Spleen (tissue), 11 donors: Measurements from ENCODE around the gene MYORG. TPM values are rescaled to one million over a fixed set of nuclear protein-coding genes. Genes with fewer than 3 reads are reported as not detected.

Experiments used
- DNase-seq: peaks from one replicate; pipeline ENCODE4 v3.0.0-alpha.2; 2020
- H3K27ac ChIP-seq, 8 donors: fragments of 200-600 bp; sonication (generic) in 7 of 8; 1 replicate in 4 of 8; 2 replicates in 4 of 8; pipeline versions ENCODE4 v1.5.0 to v1.8.0; 2016 to 2021; ENCODE audit warnings: inconsistent platforms in 4 of 8, mild to moderate bottlenecking in 4 of 8, moderate library complexity in 1 of 8
- H3K27me3 ChIP-seq, 7 donors: fragments of 200-600 bp; sonication (generic) in 6 of 7; replicated peaks in 1 of 7; 1 replicate in 4 of 7; 2 replicates in 3 of 7; pipeline versions ENCODE4 v1.5.0 to v1.8.0; 2016 to 2021; ENCODE audit warnings: inconsistent platforms in 3 of 7, mild to moderate bottlenecking in 1 of 7
- H3K36me3 ChIP-seq, 6 donors: fragments of 200-600 bp; sonication (generic) in 5 of 6; 1 replicate in 4 of 6; 2 replicates in 2 of 6; pipeline versions ENCODE4 v1.5.0 to v1.8.0; 2016 to 2021; ENCODE audit warnings: inconsistent platforms in 2 of 6
- H3K4me1 ChIP-seq, 6 donors: fragments of 200-600 bp; sonication (generic) in 5 of 6; 1 replicate in 3 of 6; 2 replicates in 3 of 6; pipeline versions ENCODE4 v1.5.0 to v1.8.0; 2016 to 2021; ENCODE audit warnings: inconsistent platforms in 3 of 6
- H3K4me3 ChIP-seq, 8 donors: fragments of 200-600 bp; sonication (generic) in 7 of 8; 1 replicate in 4 of 8; 2 replicates in 4 of 8; pipeline versions ENCODE4 v1.5.0 to v1.8.0; 2016 to 2021; ENCODE audit warnings: inconsistent platforms in 4 of 8, mild to moderate bottlenecking in 4 of 8, moderate library complexity in 2 of 8
- H3K9me3 ChIP-seq, 8 donors: fragments of 200-600 bp; sonication (generic) in 7 of 8; 1 replicate in 4 of 8; 2 replicates in 4 of 8; pipeline versions ENCODE4 v1.5.0 to v1.8.0; 2016 to 2021; ENCODE audit warnings: inconsistent platforms in 4 of 8
- CTCF ChIP-seq, 11 experiments: fragments of 200-600 bp in 7 of 11; fragments of 450-650 bp in 4 of 11; sonication (generic) in 4 of 11; IDR thresholded peaks in 8 of 11; conservative IDR thresholded peaks in 3 of 11; 1 replicate in 7 of 11; 2 replicates in 4 of 11; pipeline versions ENCODE4 v1.4.0 to v1.8.0; 2016 to 2021; ENCODE audit warnings: antibody characterized with exemption in 11 of 11, inconsistent platforms in 4 of 11, mild to moderate bottlenecking in 1 of 11
- POLR2A ChIP-seq, 3 donors: fragments of 450-650 bp; IDR thresholded peaks; one replicate each; pipeline ENCODE4 v1.5.1; 2017; ENCODE audit warnings: antibody characterized with exemption in 3 of 3, mild to moderate bottlenecking in 1 of 3
- POLR2AphosphoS5 ChIP-seq, 3 donors: sonication (generic); formaldehyde crosslinking; IDR thresholded peaks; one replicate each; pipeline ENCODE4 v1.5.1; 2017; ENCODE audit warnings: antibody characterized with exemption in 3 of 3
- WGBS, 5 donors: extraction: QIAGEN DNeasy Blood & Tissue Kit in 3 of 5; methylation state at CpG; one replicate each; pipeline versions ENCODE4 v1.1.5 to v1.1.7; 2013 to 2018; 5-methylcytosine and 5-hydroxymethylcytosine counted together
- intact Hi-C: fragments of 100-400 bp; cut with DNase I; formaldehyde crosslinking; loops from one replicate; pipeline ENCODE4 v1.15.0; 2023; ENCODE audit warnings: low total_unique reads
- polyA plus RNA-seq, 3 donors: library from polyadenylated mRNA; stranded (reverse); fragments of 200-250 nt; gene quantifications; one replicate each; pipeline ENCODE4 v1.2.1, GENCODE V29; 2013
- total RNA-seq, 7 donors: library from RNA; depleted of rRNA in 3 of 7; stranded (reverse); fragments of >200 nt in 3 of 7; fragmentation: NEBNext Ultra II Directional in 4 of 7; extraction: Animal tissue kit (Norgen Biotek cat#: 25700) in 4 of 7; gene quantifications; one replicate each; pipeline versions ENCODE4 v1.1.0 to v1.2.1, GENCODE V29; 2016 to 2021
- donor health status: healthy with polysubstance abuse.
- donor health status: DM: no; HTN: no; CAD: no; lungs with moderate emphysema.
- donor health status: DM: no; HTN: no; CAD: no.
- donor health status: Bipolar disorder and iron deficiency.
- donor health status: healthy.
- donor health status: DM: no; HTN: no; CAD: no.
- donor health status: DM: yes; HTN: yes; CAD: no.

The MYORG gene
- total and polyA plus RNA-seq, 10 donors = 0.22 to 2.2 (median 1.2) TPM

GRCh38 chr9:34413231-34413852, 36.6 kb upstream of the MYORG start:
- Histone ChIP-seq H3K36me3 (no peaks in the 10 kb centered on the region), H3K27ac (no peak overlapping the region), H3K27me3 (no peaks in the 10 kb centered on the region), H3K4me1 (no peaks in the 10 kb centered on the region), H3K9me3 (no peaks in the 10 kb centered on the region), H3K4me3 (no peak overlapping the region)
- TF ChIP-seq POLR2AphosphoS5 (IDR thresholded peaks at IDR 0.05) (no peak), CTCF (IDR thresholded peaks at IDR 0.05 in 8 of 11, conservative IDR thresholded peaks at IDR 0.05 in 3 of 11) (no peak)
- intact Hi-C loops = no loop called here
- DNase-seq = no peak
- 21 to 29% (median 26%) methylated on average over 6 of the region's 6 CpGs for WGBS, 5 donors

GRCh38 chr9:34412336-34412735, 35.6 kb upstream of the MYORG start:
- H3K4me3 ChIP-seq = no peak overlapping the region
- WGBS, 5 donors = 34 to 95% (median 53%) methylated on average over 1 of the region's 1 CpG
- no peak overlapping the region for H3K27ac ChIP-seq
- no peaks in the 10 kb centered on the region for H3K36me3 ChIP-seq
- intact Hi-C loops = no loop called here
- H3K9me3 ChIP-seq = no peaks in the 10 kb centered on the region
- DNase-seq = no peak
- H3K27me3 ChIP-seq = no peaks in the 10 kb centered on the region
- TF ChIP-seq CTCF (IDR thresholded peaks at IDR 0.05 in 8 of 11, conservative IDR thresholded peaks at IDR 0.05 in 3 of 11) = no peak
- no peak for TF ChIP-seq POLR2A (IDR thresholded peaks at IDR 0.05)
- TF ChIP-seq POLR2AphosphoS5 (IDR thresholded peaks at IDR 0.05) = no peak
- H3K4me1 ChIP-seq = no peaks in the 10 kb centered on the region

- peaks cover 0 to 19% (median 7%) of the 10 kb centered on the region in 6 donors for H3K36me3 ChIP-seq
- no peak for TF ChIP-seq POLR2AphosphoS5 (IDR thresholded peaks at IDR 0.05)
- TF ChIP-seq POLR2A (IDR thresholded peaks at IDR 0.05) = no peak
- TF ChIP-seq CTCF (IDR thresholded peaks at IDR 0.05 in 8 of 11, conservative IDR thresholded peaks at IDR 0.05 in 3 of 11) = no peak
- no peaks in the 10 kb centered on the region for H3K27me3 ChIP-seq
- no peak for DNase-seq
- no peak overlapping the region for H3K4me3 ChIP-seq
- H3K27ac ChIP-seq = no peak overlapping the region
- intact Hi-C loops = loop anchor here (10.0 kb wide), 2 partner anchors 96 to 186 kb away; no protein-coding TSS in a partner anchor
- no peaks in the 10 kb centered on the region for H3K4me1 ChIP-seq
- WGBS, 5 donors = 74 to 92% (median 77%) methylated on average over 2 of the region's 2 CpGs
- no peaks in the 10 kb centered on the region for H3K9me3 ChIP-seq
Observed at GRCh38 chr9:34409154-34409553, 32.5 kb upstream of the MYORG start.

- Histone ChIP-seq H3K4me1 (no peaks in the 10 kb centered on the region), H3K36me3 (peaks cover 0 to 26% (median 12%) of the 10 kb centered on the region in 6 donors), H3K9me3 (no peaks in the 10 kb centered on the region), H3K27me3 (no peaks in the 10 kb centered on the region), H3K4me3 (no peak overlapping the region), H3K27ac (no peak overlapping the region)
- intact Hi-C loops = loop anchor here (10.0 kb wide), 2 partner anchors 97 to 187 kb away; no protein-coding TSS in a partner anchor
- TF ChIP-seq CTCF (IDR thresholded peaks at IDR 0.05 in 8 of 11, conservative IDR thresholded peaks at IDR 0.05 in 3 of 11) = no peak
- TF ChIP-seq POLR2A (IDR thresholded peaks at IDR 0.05) = no peak
- no peak for TF ChIP-seq POLR2AphosphoS5 (IDR thresholded peaks at IDR 0.05)
- no peak for DNase-seq
- 89 to 100% (median 95%) methylated on average over 1 of the region's 1 CpG for WGBS, 5 donors
Observed at GRCh38 chr9:34408173-34408572, 31.5 kb upstream of the MYORG start.
